OCI-LY1 (cell line): ENCODE results near the gene NFKBIZ.

ENCODE experiments used
- CTCF ChIP-seq: fragments of 200-600 bp; sonication (generic), shearing (Covaris generic); IDR thresholded peaks from 2 replicates; pipeline ENCODE4 v1.5.1; 2017; ENCODE audit warnings: mild to moderate bottlenecking, antibody characterized with exemption, low read length, moderate library complexity, mixed read lengths
- EZH2 ChIP-seq: fragments of 200-600 bp; sonication (generic), shearing (Covaris generic); IDR thresholded peaks from 2 replicates; pipeline ENCODE4 v1.8.0; 2017; ENCODE audit warnings: borderline replicate concordance, mixed run types, mild to moderate bottlenecking, antibody characterized with exemption, low read length, moderate library complexity, mixed read lengths

DNA sequence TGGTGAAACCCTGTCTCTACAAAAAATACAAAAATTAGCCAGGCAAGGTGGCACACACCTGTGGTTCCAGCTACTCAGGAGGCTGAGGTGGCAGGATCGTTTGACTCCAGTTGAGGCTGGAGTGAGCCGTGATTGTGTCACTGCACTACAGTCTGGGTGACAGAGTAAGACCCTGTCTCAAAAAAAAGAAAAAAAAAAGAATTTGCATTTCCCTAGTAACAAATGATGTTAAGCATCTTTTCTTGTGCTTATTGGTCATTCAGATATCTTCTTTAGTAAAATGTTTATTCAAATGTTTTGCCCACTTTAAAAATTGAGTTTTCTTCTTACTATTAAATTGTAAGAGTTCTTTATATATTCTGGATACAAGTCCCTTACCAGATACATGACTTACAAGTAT, 48.7 kb downstream of the NFKBIZ start:
- TF ChIP-seq CTCF (no peak), EZH2 (no peak)
